H9 (cell line): ENCODE results near the gene PLAU. TPM values are rescaled to one million over a fixed set of nuclear protein-coding genes. Genes with fewer than 3 reads are reported as not detected.

ENCODE experiments used
- DNase-seq: peaks from one replicate; pipeline ENCODE4 v3.0.0-alpha.2; 2017
- H2AFZ ChIP-seq: one replicate; pipeline ENCODE4 v1.6.1; 2013; ENCODE audit warnings: mild to moderate bottlenecking, low read length, control low read depth, moderate library complexity
- H2AK5ac ChIP-seq: 2 replicates; pipeline ENCODE4 v1.6.1; 2013; ENCODE audit warnings: low read length, control low read depth, mixed read lengths; ENCODE audit not compliant: insufficient read length
- H2BK120ac ChIP-seq: one replicate; pipeline ENCODE4 v1.6.1; 2013; ENCODE audit warnings: low read depth, mild to moderate bottlenecking, low read length, control low read depth, inconsistent platforms; ENCODE audit not compliant: poor library complexity, severe bottlenecking
- H2BK12ac ChIP-seq: 2 replicates; pipeline ENCODE4 v1.6.1; 2013; ENCODE audit warnings: low read length, control low read depth, mixed read lengths, low read depth; ENCODE audit not compliant: insufficient read length
- H2BK15ac ChIP-seq: 2 replicates; pipeline ENCODE4 v1.6.1; 2013; ENCODE audit warnings: low read depth, low read length, control low read depth
- H2BK20ac ChIP-seq: one replicate; pipeline ENCODE4 v1.6.1; 2013; ENCODE audit warnings: low read depth, mild to moderate bottlenecking, low read length, control low read depth, inconsistent platforms; ENCODE audit not compliant: poor library complexity, severe bottlenecking
- H2BK5ac ChIP-seq: 2 replicates; pipeline ENCODE4 v1.6.1; 2013; ENCODE audit warnings: low read length, control low read depth, mixed read lengths; ENCODE audit not compliant: insufficient read length
- H3K14ac ChIP-seq: 2 replicates; pipeline ENCODE4 v1.6.1; 2013; ENCODE audit warnings: low read length, control low read depth; ENCODE audit not compliant: insufficient read depth
- H3K18ac ChIP-seq: 2 replicates; pipeline ENCODE4 v1.6.1; 2013; ENCODE audit warnings: low read depth, mild to moderate bottlenecking, mixed read lengths, low read length, control low read depth; ENCODE audit not compliant: insufficient read length
- H3K23ac ChIP-seq: 2 replicates; pipeline ENCODE4 v1.6.1; 2013; ENCODE audit warnings: low read length, control low read depth, mixed read lengths, low read depth; ENCODE audit not compliant: insufficient read length
- H3K23me2 ChIP-seq: 2 replicates; pipeline ENCODE4 v1.6.1; 2013; ENCODE audit warnings: low read depth, mild to moderate bottlenecking, mixed read lengths, low read length, control low read depth; ENCODE audit not compliant: insufficient read length, poor library complexity, severe bottlenecking
- H3K27ac ChIP-seq: 2 replicates; pipeline ENCODE4 v1.5.1; 2013; ENCODE audit warnings: low read length, control low read depth, mixed read lengths, low read depth; ENCODE audit not compliant: insufficient read length
- H3K27me3 ChIP-seq: 2 replicates; pipeline ENCODE4 v1.6.1; 2013; ENCODE audit warnings: low read length, control low read depth, inconsistent platforms; ENCODE audit not compliant: insufficient read depth
- H3K4ac ChIP-seq: 2 replicates; pipeline ENCODE4 v1.6.1; 2013; ENCODE audit warnings: low read depth, mild to moderate bottlenecking, control low read depth, inconsistent platforms, low read length, moderate library complexity
- H3K4me1 ChIP-seq: 2 replicates; pipeline ENCODE4 v1.6.1; 2013; ENCODE audit warnings: low read length, control low read depth, inconsistent platforms; ENCODE audit not compliant: insufficient read depth
- H3K4me2 ChIP-seq: 2 replicates; pipeline ENCODE4 v1.6.1; 2013; ENCODE audit warnings: low read length, control low read depth, mixed read lengths; ENCODE audit not compliant: insufficient read length, insufficient read depth
- H3K56ac ChIP-seq: 2 replicates; pipeline ENCODE4 v1.6.1; 2013; ENCODE audit warnings: low read depth, mild to moderate bottlenecking, mixed read lengths, low read length, control low read depth; ENCODE audit not compliant: insufficient read length
- H3K79me1 ChIP-seq: 2 replicates; pipeline ENCODE4 v1.6.1; 2013; ENCODE audit warnings: low read depth, mild to moderate bottlenecking, moderate library complexity, low read length, control low read depth, inconsistent platforms; ENCODE audit not compliant: insufficient read depth, poor library complexity, severe bottlenecking
- H3K79me2 ChIP-seq: 2 replicates; pipeline ENCODE4 v1.6.1; 2013; ENCODE audit warnings: low read length, control low read depth, inconsistent platforms; ENCODE audit not compliant: insufficient read depth
- H3K9ac ChIP-seq: 2 replicates; pipeline ENCODE4 v1.6.1; 2013; ENCODE audit warnings: low read length, control low read depth, mixed read lengths; ENCODE audit not compliant: insufficient read length; ENCODE audit errors: extremely low read depth
- H3K9me3 ChIP-seq: one replicate; pipeline ENCODE4 v1.6.1; 2013; ENCODE audit warnings: low read depth, low read length, inconsistent platforms; ENCODE audit not compliant: control insufficient read depth
- H3T11ph ChIP-seq: one replicate; pipeline ENCODE4 v1.6.1; 2013; ENCODE audit warnings: mild to moderate bottlenecking, low read length, control low read depth, inconsistent platforms
- H4K20me1 ChIP-seq: one replicate; pipeline ENCODE4 v1.6.1; 2013; ENCODE audit not compliant: control insufficient read depth, insufficient read length, insufficient read depth
- H4K5ac ChIP-seq: 2 replicates; pipeline ENCODE4 v1.6.1; 2013; ENCODE audit warnings: low read depth, mild to moderate bottlenecking, mixed read lengths, low read length, control low read depth; ENCODE audit not compliant: insufficient read length
- H4K8ac ChIP-seq: replicated peaks from 2 replicates; pipeline ENCODE4 v1.6.1; 2013; ENCODE audit warnings: low read length, control low read depth, mixed read lengths, low read depth; ENCODE audit not compliant: insufficient read length
- H4K91ac ChIP-seq: 2 replicates; pipeline ENCODE4 v1.6.1; 2013; ENCODE audit warnings: low read depth, mild to moderate bottlenecking, moderate library complexity, mixed read lengths, low read length, control low read depth; ENCODE audit not compliant: insufficient read length
- H3K27ac Mint-ChIP-seq, 3 experiments: 2 replicates in 2 of 3; 3 replicates in 1 of 3; pipeline ENCODE4 v1.8.0; 2020 to 2021; ENCODE audit warnings: mixed read lengths in 3 of 3, mild to moderate bottlenecking in 1 of 3, moderate library complexity in 1 of 3
- H3K27me3 Mint-ChIP-seq: 2 replicates; pipeline ENCODE4 v1.8.0; 2021; ENCODE audit warnings: low read depth, mild to moderate bottlenecking, moderate library complexity, mixed read lengths
- H3K36me3 Mint-ChIP-seq, 3 experiments: 2 replicates in 2 of 3; 3 replicates in 1 of 3; pipeline ENCODE4 v1.8.0; 2020 to 2021; ENCODE audit warnings: low read depth in 3 of 3, mixed read lengths in 3 of 3; ENCODE audit not compliant: insufficient read depth in 1 of 3
- H3K4me1 Mint-ChIP-seq, 2 experiments: 2 replicates each; pipeline ENCODE4 v1.8.0; 2020; ENCODE audit warnings: mixed read lengths in 2 of 2
- H3K4me3 Mint-ChIP-seq, 2 experiments: 2 replicates in 1 of 2; 3 replicates in 1 of 2; pipeline ENCODE4 v1.8.0; 2020 to 2021; ENCODE audit warnings: mild to moderate bottlenecking in 2 of 2, mixed read lengths in 2 of 2, moderate library complexity in 1 of 2
- H3K9me3 Mint-ChIP-seq, 2 experiments: 2 replicates in 1 of 2; 3 replicates in 1 of 2; pipeline ENCODE4 v1.8.0; 2020; ENCODE audit warnings: mild to moderate bottlenecking in 2 of 2, mixed read lengths in 2 of 2, moderate library complexity in 1 of 2
- WGBS: extraction: QIAGEN DNeasy Blood & Tissue Kit; methylation state at CpG from one replicate; pipeline ENCODE4 v1.1.7; 2013; ENCODE audit warnings: missing lambda C conversion rate, low lambda C conversion rate, mixed read lengths; ENCODE audit not compliant: insufficient read length; ENCODE audit errors: extremely low coverage; 5-methylcytosine and 5-hydroxymethylcytosine counted together
- total RNA-seq: library from RNA; stranded (reverse); gene quantifications from 2 replicates; pipeline ENCODE4 v1.2.1, GENCODE V29; 2021
- TF ChIP-seq, protein P1 (sequence below): fragments of 200-600 bp; sonication (generic); conservative IDR thresholded peaks from 3 replicates; pipeline ENCODE4 v1.8.0; 2021; ENCODE audit warnings: antibody characterized with exemption, mild to moderate bottlenecking

The PLAU gene
- total RNA-seq, 1 experiment from 2014 or later = 15.0 TPM

DNA sequence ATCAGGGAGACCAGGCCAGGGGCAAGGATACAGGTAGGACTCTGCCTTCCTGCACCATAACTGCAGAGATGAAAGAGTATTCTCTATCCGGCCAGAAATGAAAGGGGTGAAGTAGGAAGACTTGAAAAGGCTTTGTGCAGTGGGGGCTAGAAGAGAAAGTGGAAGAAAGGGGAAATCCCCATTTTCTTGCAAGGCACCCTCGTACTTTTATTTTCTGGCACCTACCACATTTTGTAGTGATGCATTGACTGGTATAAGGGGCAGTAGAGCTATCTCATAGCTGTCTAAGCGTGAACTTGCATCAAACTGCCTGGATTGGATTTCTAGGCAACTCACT is 35.8 kb upstream of the PLAU start:
- H2AK5ac ChIP-seq = no peak overlapping the region
- H4K91ac ChIP-seq = no peak overlapping the region
- no peaks in the 10 kb centered on the region; the same call in 1 of the 2 replicates for H3K79me2 ChIP-seq
- H3K79me1 ChIP-seq = no peaks in the 10 kb centered on the region
- no peak overlapping the region for H3K18ac ChIP-seq
- H3K9ac ChIP-seq = no peak overlapping the region
- no peak overlapping the region for H3K56ac ChIP-seq
- H3K23ac ChIP-seq = no peak overlapping the region
- H3K4ac ChIP-seq = no peak overlapping the region
- no peak overlapping the region for H2BK5ac ChIP-seq
- no peak overlapping the region for H2BK12ac ChIP-seq
- no peak overlapping the region for H3K14ac ChIP-seq
- Mint-ChIP-seq H3K4me1 (peaks cover 29 to 34% of the 10 kb centered on the region in 2 experiments), H3K9me3 (no peaks in the 10 kb centered on the region), H3K4me3 (peak overlapping the region; percentile 71 to 82), H3K27ac (no peak overlapping the region), H3K36me3 (peaks cover 15 to 30% (median 19%) of the 10 kb centered on the region in 3 experiments), H3K27me3 (peaks cover 11% of the 10 kb centered on the region)
- H3K23me2 ChIP-seq = peaks cover 3% of the 10 kb centered on the region
- H2BK120ac ChIP-seq = no peak overlapping the region
- H2BK15ac ChIP-seq = no peak overlapping the region; the same call in 1 of the 2 replicates
- peaks cover 2% of the 10 kb centered on the region; the same call in 1 of the 2 replicates for H3K4me1 ChIP-seq
- DNase-seq = no peak
- TF ChIP-seq, protein P1, sequence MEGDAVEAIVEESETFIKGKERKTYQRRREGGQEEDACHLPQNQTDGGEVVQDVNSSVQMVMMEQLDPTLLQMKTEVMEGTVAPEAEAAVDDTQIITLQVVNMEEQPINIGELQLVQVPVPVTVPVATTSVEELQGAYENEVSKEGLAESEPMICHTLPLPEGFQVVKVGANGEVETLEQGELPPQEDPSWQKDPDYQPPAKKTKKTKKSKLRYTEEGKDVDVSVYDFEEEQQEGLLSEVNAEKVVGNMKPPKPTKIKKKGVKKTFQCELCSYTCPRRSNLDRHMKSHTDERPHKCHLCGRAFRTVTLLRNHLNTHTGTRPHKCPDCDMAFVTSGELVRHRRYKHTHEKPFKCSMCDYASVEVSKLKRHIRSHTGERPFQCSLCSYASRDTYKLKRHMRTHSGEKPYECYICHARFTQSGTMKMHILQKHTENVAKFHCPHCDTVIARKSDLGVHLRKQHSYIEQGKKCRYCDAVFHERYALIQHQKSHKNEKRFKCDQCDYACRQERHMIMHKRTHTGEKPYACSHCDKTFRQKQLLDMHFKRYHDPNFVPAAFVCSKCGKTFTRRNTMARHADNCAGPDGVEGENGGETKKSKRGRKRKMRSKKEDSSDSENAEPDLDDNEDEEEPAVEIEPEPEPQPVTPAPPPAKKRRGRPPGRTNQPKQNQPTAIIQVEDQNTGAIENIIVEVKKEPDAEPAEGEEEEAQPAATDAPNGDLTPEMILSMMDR = no peak
- no peaks in the 10 kb centered on the region for H3K27me3 ChIP-seq
- no CpG with 5 or more reads among the region's 3 CpGs for WGBS
- H4K20me1 ChIP-seq = peaks cover 2% of the 10 kb centered on the region
- H2BK20ac ChIP-seq = no peak overlapping the region
- H4K8ac ChIP-seq = no peak overlapping the region
- H4K5ac ChIP-seq = no peak overlapping the region
- H3K27ac ChIP-seq = no peak overlapping the region
- H2AFZ ChIP-seq = no peak overlapping the region
- no peak overlapping the region for H3T11ph ChIP-seq
- H3K4me2 ChIP-seq = peak overlapping the region; percentile 52
- no peaks in the 10 kb centered on the region for H3K9me3 ChIP-seq
